ENCODE results near the gene ITPA.

Gene ITPA

DNA sequence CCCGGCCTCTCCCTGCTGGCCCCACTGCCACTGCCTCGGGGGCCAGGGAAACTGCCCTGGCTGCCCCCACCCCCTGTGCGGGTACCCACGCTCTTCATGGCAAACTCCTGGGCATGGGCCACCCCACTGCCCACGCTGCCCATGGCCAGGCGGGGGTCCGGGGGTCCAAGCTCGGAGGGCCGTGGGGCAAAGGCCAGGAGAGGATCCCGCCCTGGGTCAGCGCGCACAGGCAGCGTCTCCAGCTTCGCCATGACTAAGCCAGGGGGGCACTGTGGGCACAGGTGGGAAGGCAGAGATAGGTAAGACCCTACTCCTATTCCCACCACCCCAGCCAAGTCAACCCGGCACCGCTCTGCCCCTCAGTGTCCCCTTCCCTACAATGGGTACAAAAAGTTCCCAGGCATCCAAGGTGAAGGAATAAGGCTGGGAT, 42.4 kb upstream of the ITPA start:
- no peak overlapping the region for H3K4me3 ChIP-seq (ENCODE audit: low read length)
- H3K27ac ChIP-seq (ENCODE audit: low read depth, low read length), result no peak overlapping the region
- H3K9me3 ChIP-seq (ENCODE audit: insufficient read depth, low read depth, low read length), result no peaks in the 10 kb centered on the region
- H3K36me3 ChIP-seq (ENCODE audit: insufficient read depth, low read length), result 0 out of 2 replicates have a peak, but pooled peaks cover 3% of the 10 kb centered on the region
- peaks cover 9% of the 10 kb centered on the region for H3K4me1 ChIP-seq (ENCODE audit: insufficient read depth, low read length)
- H3K27me3 ChIP-seq (ENCODE audit: insufficient read depth, low read length), result peaks cover 20% of the 10 kb centered on the region
- 95% methylated on average over 16 of the region's 16 CpGs for WGBS
- no peak overlapping the region for H3K9ac ChIP-seq (ENCODE audit: low read depth, low read length)

- H3K4me3 ChIP-seq (ENCODE audit: low read length), result peak overlapping the region; percentile 48
- 0 out of 2 replicates have a peak, but pooled peaks cover 3% of the 10 kb centered on the region for H3K36me3 ChIP-seq (ENCODE audit: insufficient read depth, low read length)
- H3K9me3 ChIP-seq (ENCODE audit: insufficient read depth, low read depth, low read length), result no peaks in the 10 kb centered on the region
- H3K9ac ChIP-seq (ENCODE audit: low read depth, low read length), result peak overlapping the region; percentile 64
- H3K4me1 ChIP-seq (ENCODE audit: insufficient read depth, low read length), result peaks cover 17% of the 10 kb centered on the region
- H3K27me3 ChIP-seq (ENCODE audit: insufficient read depth, low read length), result peaks cover 26% of the 10 kb centered on the region
- 39% methylated on average over 25 of the region's 25 CpGs for WGBS
- no peak overlapping the region for H3K27ac ChIP-seq (ENCODE audit: low read depth, low read length)
These were observed 41.6 kb upstream of the ITPA start for GRCh38 chr20:3167738-3168078.

DNA sequence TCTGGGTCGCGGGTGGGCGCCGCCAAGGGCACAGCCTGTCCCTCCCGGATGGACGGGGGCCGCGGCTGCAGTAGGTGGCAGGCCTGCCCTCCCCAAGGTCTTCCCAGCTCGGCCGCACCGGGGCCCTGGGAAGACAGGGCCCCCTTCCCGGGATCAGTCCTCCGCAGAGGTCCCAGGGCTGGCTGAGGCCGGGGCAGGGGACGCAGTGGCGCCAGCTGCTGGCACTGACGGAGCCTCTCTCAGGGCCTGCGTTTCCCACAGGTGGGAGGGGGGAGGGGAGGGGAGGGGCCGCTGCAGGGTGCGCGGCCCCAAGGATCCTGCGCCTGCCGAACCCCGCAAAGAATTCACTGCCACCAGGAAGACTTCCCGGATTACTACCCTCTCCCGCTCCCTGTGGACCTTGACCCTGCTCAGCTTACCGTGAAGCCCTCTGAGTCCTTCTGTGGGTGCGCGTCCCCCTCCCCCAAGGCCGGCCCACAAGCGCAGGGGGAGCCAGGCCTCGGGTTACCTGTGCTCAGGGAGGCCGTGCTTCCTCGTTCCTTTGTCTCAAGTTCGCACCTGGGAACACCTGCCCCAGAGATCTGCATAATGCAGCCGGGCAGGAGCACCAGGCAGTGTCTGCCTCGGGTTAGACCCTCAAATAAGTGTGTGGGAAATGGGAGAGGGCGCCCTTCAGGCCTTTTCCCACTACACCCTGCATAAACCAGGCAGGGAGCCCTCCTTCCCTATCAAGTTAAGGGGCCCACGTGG, 41.0 kb upstream of the ITPA start:
- Histone ChIP-seq H3K9ac (ENCODE audit: low read depth, low read length) (peak overlapping the region; percentile 64), H3K4me3 (ENCODE audit: low read length) (peak overlapping the region; percentile 48), H3K9me3 (ENCODE audit: insufficient read depth, low read depth, low read length) (no peaks in the 10 kb centered on the region), H3K27me3 (ENCODE audit: insufficient read depth, low read length) (peaks cover 26% of the 10 kb centered on the region), H3K4me1 (ENCODE audit: insufficient read depth, low read length) (peaks cover 18% of the 10 kb centered on the region), H3K27ac (ENCODE audit: low read depth, low read length) (peak overlapping the region; percentile 45), H3K36me3 (ENCODE audit: insufficient read depth, low read length) (0 out of 2 replicates have a peak, but pooled peaks cover 3% of the 10 kb centered on the region)
- 6% methylated on average over 37 of the region's 39 CpGs for whole genome bisulfite sequencing

- Histone ChIP-seq H3K27me3 (ENCODE audit: insufficient read depth, low read length) (peaks cover 26% of the 10 kb centered on the region), H3K4me3 (ENCODE audit: low read length) (peak overlapping the region; percentile 48), H3K36me3 (ENCODE audit: insufficient read depth, low read length) (0 out of 2 replicates have a peak, but pooled peaks cover 3% of the 10 kb centered on the region), H3K27ac (ENCODE audit: low read depth, low read length) (peak overlapping the region; percentile 45), H3K9ac (ENCODE audit: low read depth, low read length) (peak overlapping the region; percentile 64), H3K9me3 (ENCODE audit: insufficient read depth, low read depth, low read length) (no peaks in the 10 kb centered on the region), H3K4me1 (ENCODE audit: insufficient read depth, low read length) (peaks cover 18% of the 10 kb centered on the region)
- WGBS, result 84% methylated on average over 7 of the region's 7 CpGs
These were observed 40.3 kb upstream of the ITPA start for GRCh38 chr20:3168829-3169590.

DNA sequence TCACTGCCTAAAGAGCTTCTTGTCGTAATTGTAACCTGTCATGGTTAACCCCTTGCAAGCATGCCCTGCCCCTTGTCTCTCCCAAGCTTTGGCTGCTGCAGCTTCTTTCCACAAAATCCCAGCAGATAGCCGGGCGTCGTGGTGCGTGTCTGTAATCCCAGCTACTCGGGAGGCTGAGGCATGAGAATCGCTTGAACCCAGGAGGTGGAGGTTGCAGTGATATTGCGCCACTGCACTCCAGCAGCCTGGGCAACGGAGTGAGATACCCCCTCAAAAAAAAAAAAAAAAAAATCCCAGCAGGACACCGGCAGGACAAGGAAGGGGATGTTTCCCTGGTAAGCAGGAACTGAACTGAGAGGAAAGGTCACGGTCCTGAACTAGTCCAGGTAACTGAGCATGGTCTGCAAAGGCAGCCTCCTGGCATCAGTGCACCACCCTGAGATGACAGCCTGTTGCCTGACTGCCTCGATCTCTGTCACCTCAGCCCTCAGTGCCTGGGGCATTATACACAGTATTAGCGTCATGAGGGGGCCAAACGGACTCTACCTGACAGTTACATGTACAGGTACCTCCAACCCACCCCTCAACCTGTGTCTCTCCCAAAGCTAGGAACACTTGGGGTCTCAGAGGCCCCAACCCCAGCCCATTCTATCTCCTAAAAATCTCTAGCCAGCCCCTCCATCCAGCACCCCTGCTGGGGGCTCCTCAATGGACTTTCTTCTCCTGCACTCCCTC, 37.7 kb upstream of the ITPA start:
- Histone ChIP-seq H3K36me3 (ENCODE audit: insufficient read depth, low read length) (no peaks in the 10 kb centered on the region), H3K4me3 (ENCODE audit: low read length) (no peak overlapping the region), H3K27ac (ENCODE audit: low read depth, low read length) (no peak overlapping the region), H3K4me1 (ENCODE audit: insufficient read depth, low read length) (peaks cover 30% of the 10 kb centered on the region), H3K27me3 (ENCODE audit: insufficient read depth, low read length) (peaks cover 26% of the 10 kb centered on the region), H3K9ac (ENCODE audit: low read depth, low read length) (no peak overlapping the region), H3K9me3 (ENCODE audit: insufficient read depth, low read depth, low read length) (no peaks in the 10 kb centered on the region)
- 72% methylated on average over 13 of the region's 14 CpGs for whole genome bisulfite sequencing

- WGBS, result 40% methylated on average over 5 of the region's 5 CpGs
- Histone ChIP-seq H3K4me3 (ENCODE audit: low read length) (peak overlapping the region; percentile 88), H3K9ac (ENCODE audit: low read depth, low read length) (no peak overlapping the region)
These were observed 37.0 kb upstream of the ITPA start for GRCh38 chr20:3172126-3172932.

GRCh38 chr20:3172933-3173609, 36.2 kb upstream of the ITPA start, which contains the start of gene LZTS3:
Gene LZTS3 (minus strand): TSS chr20:3173549. CDS start chr20:3167163, 6,386 bp downstream.
- Histone ChIP-seq H3K27me3 (ENCODE audit: insufficient read depth, low read length) (peaks cover 18% of the 10 kb centered on the region), H3K4me1 (ENCODE audit: insufficient read depth, low read length) (peaks cover 30% of the 10 kb centered on the region), H3K36me3 (ENCODE audit: insufficient read depth, low read length) (no peaks in the 10 kb centered on the region), H3K4me3 (ENCODE audit: low read length) (peak within 1 kb of the TSS; percentile 88), H3K9me3 (ENCODE audit: insufficient read depth, low read depth, low read length) (no peaks in the 10 kb centered on the region), H3K9ac (ENCODE audit: low read depth, low read length) (peak within 1 kb of the TSS; percentile 82), H3K27ac (ENCODE audit: low read depth, low read length) (peak within 1 kb of the TSS; percentile 95)
- under 1% methylated on average over 55 of the region's 62 CpGs for WGBS

More at GRCh38 chr20:3172126-3172932, 37.0 kb upstream of the ITPA start:
- Histone ChIP-seq H3K9me3 (ENCODE audit: insufficient read depth, low read depth, low read length) (no peaks in the 10 kb centered on the region), H3K27me3 (ENCODE audit: insufficient read depth, low read length) (peaks cover 25% of the 10 kb centered on the region), H3K4me1 (ENCODE audit: insufficient read depth, low read length) (peaks cover 30% of the 10 kb centered on the region), H3K36me3 (ENCODE audit: insufficient read depth, low read length) (no peaks in the 10 kb centered on the region), H3K27ac (ENCODE audit: low read depth, low read length) (no peak overlapping the region)

DNA sequence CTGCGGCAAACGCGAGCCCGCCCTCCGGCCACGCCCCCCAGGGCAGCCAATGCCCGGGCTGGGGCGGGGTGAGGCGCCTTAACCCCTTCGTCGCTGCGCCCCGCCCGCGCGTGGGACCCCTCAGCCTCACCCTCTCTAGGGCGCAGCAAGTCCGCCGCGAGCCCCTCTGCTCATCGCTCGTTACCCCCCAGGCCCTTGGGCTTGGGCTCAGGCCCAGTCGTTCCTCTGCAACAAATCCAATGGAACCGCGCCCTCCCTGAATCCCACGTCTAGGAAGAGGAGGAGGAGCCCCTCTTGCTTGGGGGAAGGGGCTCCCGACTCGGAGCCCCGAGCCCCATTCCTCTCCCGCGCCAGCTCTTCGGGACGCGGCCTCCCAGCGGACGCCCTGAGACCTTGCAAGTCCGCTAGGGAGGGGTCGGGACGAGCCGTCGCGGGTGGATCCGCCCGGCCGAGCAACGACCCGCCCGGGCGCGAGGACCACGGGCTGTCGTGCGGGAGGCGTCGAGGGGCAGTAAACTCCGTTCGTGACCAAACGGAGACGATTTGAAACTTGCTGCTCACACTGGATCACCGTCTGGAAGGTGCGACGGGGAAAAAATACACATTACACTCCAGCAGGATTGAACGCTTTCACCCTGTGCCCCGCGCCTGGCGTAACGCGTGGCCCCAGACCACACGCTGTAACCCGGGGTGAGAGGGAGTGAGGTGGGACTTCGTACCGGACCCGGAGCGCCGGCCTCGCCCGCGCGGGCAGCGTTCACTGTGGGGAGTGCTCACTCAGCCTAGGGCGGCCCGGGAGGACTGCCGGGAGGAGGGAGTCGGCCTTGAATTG, 35.5 kb upstream of the ITPA start:
- Histone ChIP-seq H3K27me3 (ENCODE audit: insufficient read depth, low read length) (peaks cover 12% of the 10 kb centered on the region), H3K4me1 (ENCODE audit: insufficient read depth, low read length) (peaks cover 26% of the 10 kb centered on the region), H3K9me3 (ENCODE audit: insufficient read depth, low read depth, low read length) (no peaks in the 10 kb centered on the region), H3K36me3 (ENCODE audit: insufficient read depth, low read length) (no peaks in the 10 kb centered on the region), H3K4me3 (ENCODE audit: low read length) (peak overlapping the region; percentile 88), H3K27ac (ENCODE audit: low read depth, low read length) (peak overlapping the region; percentile 55), H3K9ac (ENCODE audit: low read depth, low read length) (peak overlapping the region; percentile 82)
- WGBS, result under 1% methylated on average over 84 of the region's 84 CpGs

GRCh38 chr20:3174442-3175261, 34.6 kb upstream of the ITPA start:
- Histone ChIP-seq H3K27me3 (ENCODE audit: insufficient read depth, low read length) (peaks cover 9% of the 10 kb centered on the region; the same call in 1 of the 2 replicates), H3K4me1 (ENCODE audit: insufficient read depth, low read length) (peaks cover 25% of the 10 kb centered on the region), H3K9me3 (ENCODE audit: insufficient read depth, low read depth, low read length) (no peaks in the 10 kb centered on the region), H3K9ac (ENCODE audit: low read depth, low read length) (peak overlapping the region; percentile 82), H3K36me3 (ENCODE audit: insufficient read depth, low read length) (no peaks in the 10 kb centered on the region), H3K4me3 (ENCODE audit: low read length) (peak overlapping the region; percentile 88), H3K27ac (ENCODE audit: low read depth, low read length) (peak overlapping the region; percentile 55)
- 3% methylated on average over 8 of the region's 13 CpGs for WGBS
